Measurements from ENCODE around the gene VSTM4. TPM values are rescaled to one million over a fixed set of nuclear protein-coding genes. Genes with fewer than 3 reads are reported as not detected.

Gene VSTM4
- polyA plus RNA-seq, 1 donor, result 15.8 TPM

- no peak for DNase-seq
Measured at GRCh38 chr10:49008505-49009198, 106.7 kb downstream of the VSTM4 start.

- DNase-seq, result no peak
Measured at GRCh38 chr10:49008091-49008490, 107.2 kb downstream of the VSTM4 start.

- no peak for DNase-seq
Measured at GRCh38 chr10:49007129-49007528, 108.2 kb downstream of the VSTM4 start.

GRCh38 chr10:49005270-49005669, 110.1 kb downstream of the VSTM4 start:
- no peak for DNase-seq

- peak; percentile 19 for DNase-seq
Measured at GRCh38 chr10:49001870-49002672, 113.3 kb downstream of the VSTM4 start.

- DNase-seq, result no peak
Measured at GRCh38 chr10:49001402-49001801, 113.9 kb downstream of the VSTM4 start.

- DNase-seq, result no peak
Measured at GRCh38 chr10:49000437-49001398, 114.6 kb downstream of the VSTM4 start.

GRCh38 chr10:48999346-48999745, 116.0 kb downstream of the VSTM4 start:
- no peak for DNase-seq

- DNase-seq, result no peak
Measured at GRCh38 chr10:48996329-48996728, 119.0 kb downstream of the VSTM4 start.

GRCh38 chr10:48993627-48994026, 121.7 kb downstream of the VSTM4 start:
- DNase-seq, result no peak

- no peak for DNase-seq
Measured at GRCh38 chr10:48990226-48990625, 125.1 kb downstream of the VSTM4 start.

GRCh38 chr10:48985621-48986158, 129.6 kb downstream of the VSTM4 start:
- DNase-seq, result no peak

- DNase-seq, result peak; percentile 14
Measured at GRCh38 chr10:48983648-48984351, 131.5 kb downstream of the VSTM4 start.

- DNase-seq, result no peak
Measured at GRCh38 chr10:48982584-48982983, 132.7 kb downstream of the VSTM4 start.

- peak; percentile 34 for DNase-seq
Measured at GRCh38 chr10:48981310-48981907, 133.9 kb downstream of the VSTM4 start.

GRCh38 chr10:48978318-48978717, 137.0 kb downstream of the VSTM4 start:
- no peak for DNase-seq

- no peak for DNase-seq
Measured at GRCh38 chr10:48976196-48976595, 139.1 kb downstream of the VSTM4 start.

GRCh38 chr10:48974510-48975156, 140.7 kb downstream of the VSTM4 start:
- DNase-seq, result no peak

- DNase-seq, result no peak
Measured at GRCh38 chr10:48973065-48973464, 142.3 kb downstream of the VSTM4 start.

GRCh38 chr10:48970654-48971053, 144.7 kb downstream of the VSTM4 start:
- no peak for DNase-seq

Data from left kidney (tissue), 2 donors.